GM21360 (cell line): ENCODE measurements around the gene CARD19.

Experiments
- ATAC-seq: cut with Tn5 transposase; IDR thresholded peaks from one replicate; pipeline ENCODE4 v1.9.1; 2021; ENCODE audit warnings: mild to moderate bottlenecking, moderate library complexity; ENCODE audit not compliant: unreplicated experiment

CARD19 gene

DNA sequence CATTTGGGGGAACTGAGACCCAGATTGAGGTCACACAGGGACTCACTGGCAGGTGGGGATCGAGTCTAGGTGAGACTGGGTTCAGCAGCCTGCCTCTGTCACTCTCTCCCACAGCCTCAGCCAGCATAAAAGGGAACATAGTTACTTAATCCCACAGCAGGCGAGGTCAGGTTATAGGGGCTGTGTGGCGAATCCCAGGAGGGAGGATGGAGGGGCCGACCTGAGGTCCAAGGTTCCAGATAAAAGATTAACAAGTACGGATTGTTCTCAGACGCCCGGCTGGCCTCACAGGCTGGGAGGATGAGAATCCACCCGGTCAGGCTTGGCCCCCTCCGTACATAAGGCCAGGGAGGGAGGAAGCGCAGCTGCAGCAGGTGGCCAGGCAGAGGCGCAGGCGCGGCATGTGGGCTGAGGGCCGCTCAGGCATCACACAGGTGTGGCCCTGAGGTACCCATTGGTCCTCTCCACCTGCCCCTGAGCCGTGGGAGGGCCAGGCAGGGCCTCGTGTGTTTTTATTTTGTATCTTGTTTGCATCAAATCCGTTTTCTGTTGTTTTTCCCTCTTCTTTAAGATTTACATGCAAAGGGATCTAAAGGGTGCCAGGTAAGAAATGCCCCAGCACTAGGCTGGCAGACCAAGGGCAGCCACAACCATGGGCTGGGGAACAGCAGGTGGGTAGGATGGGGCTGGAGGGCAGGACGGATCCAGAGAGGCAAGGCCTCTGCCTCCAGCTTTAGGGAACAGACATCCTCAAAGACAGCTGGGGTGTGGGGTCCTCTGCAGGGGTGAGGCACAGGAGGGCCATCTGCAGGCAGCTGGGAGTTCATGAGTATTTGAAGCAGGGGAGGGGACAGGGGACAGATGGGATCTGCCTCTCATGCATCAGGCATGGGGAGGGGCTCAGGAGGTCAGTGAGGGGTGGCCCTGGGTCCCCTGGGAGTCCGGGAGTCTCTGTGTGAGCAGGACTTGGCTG lies 33.9 kb upstream of the CARD19 start:
- ATAC-seq = no peak

DNA sequence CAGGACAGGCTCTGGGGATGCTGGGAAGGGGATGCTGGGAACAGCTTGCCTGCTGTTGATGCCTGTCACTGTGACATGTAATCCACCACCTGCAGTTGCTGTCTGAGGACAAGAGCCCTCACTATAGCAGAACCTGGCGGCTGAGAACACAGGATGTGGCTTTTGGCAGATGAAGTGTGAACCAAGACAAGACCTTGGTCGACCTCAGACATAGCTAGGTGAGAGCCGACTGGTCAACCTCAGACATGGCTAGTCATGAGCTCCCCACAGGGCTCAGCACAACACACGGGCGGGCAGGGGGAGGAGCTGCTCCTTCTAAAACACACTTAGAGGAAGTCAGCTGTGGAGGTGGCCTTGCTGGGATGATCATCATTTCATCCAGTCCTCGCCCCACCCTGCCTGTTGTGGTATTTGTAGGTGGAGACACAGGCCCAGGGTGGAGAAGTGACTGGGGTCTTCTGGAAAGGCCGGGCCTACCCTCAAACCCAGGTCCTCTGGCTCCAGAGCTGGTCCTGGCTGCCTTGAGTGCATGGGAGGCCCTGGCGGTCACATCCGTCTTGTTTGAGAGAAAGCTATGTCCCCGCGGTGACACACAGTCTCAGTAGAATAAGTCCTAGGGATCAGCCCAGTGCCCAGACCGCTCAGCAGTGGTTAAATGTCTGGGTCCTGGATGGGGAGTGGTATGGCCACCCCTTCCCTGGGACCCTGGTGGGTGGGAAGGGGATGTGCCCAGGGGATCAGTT lies 31.5 kb upstream of the CARD19 start:
- ATAC-seq = peak; percentile 83

- no peak for ATAC-seq
Measured at GRCh38 chr9:93065135-93065720, 30.8 kb upstream of the CARD19 start.

DNA sequence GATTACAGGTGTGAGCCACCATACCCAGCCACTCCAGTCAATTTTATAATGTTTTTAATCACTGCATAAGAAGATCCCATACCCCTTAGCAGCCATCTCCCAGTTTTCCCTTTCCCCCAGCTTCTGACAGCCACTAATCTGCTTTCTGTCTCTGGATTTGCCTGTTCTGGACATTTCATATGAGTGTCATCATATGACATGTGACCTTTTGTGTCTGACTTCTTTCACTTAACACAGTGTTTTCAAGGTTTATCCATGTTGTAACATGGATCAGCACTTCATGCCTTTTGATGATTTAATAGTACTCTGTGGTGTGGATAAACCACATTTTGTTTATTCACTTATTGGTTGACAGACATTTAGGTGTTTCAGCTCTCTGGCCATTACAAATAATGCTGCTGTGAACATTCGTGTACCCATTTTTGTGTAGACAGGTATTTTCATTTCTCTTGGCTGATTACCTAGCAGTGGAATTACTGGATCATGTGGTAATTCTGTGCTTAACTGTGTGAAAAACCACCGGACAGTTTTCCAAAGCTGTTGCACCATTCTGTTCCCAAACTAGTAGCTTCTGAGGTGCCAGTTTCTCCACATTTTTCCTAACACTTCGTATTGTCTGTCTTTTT lies 28.9 kb upstream of the CARD19 start:
- ATAC-seq = no peak

- ATAC-seq = no peak
Measured at GRCh38 chr9:93068956-93069355, 27.1 kb upstream of the CARD19 start.

GRCh38 chr9:93071464-93071863 lies 24.6 kb upstream of the CARD19 start:
- ATAC-seq = no peak

DNA sequence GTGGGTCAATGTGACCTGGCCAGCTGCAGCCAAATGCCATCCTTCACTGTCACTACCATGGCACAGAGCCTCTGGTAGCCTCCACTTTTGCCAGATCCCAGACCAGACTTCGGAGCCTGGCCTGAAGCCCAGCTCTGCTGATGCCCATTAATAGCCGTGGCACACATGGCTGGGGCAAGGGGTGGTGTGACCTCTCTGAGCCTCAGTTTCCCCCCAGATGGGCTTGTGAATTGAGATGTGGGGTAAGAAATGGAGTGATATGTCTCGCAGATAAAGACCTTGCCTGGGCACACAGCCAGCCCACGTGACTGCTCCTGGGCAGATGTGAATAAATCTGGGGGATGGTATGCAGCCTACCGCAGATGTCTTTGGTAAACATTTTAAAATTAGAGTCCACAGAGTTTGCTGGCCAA lies 23.6 kb upstream of the CARD19 start:
- ATAC-seq = no peak

DNA sequence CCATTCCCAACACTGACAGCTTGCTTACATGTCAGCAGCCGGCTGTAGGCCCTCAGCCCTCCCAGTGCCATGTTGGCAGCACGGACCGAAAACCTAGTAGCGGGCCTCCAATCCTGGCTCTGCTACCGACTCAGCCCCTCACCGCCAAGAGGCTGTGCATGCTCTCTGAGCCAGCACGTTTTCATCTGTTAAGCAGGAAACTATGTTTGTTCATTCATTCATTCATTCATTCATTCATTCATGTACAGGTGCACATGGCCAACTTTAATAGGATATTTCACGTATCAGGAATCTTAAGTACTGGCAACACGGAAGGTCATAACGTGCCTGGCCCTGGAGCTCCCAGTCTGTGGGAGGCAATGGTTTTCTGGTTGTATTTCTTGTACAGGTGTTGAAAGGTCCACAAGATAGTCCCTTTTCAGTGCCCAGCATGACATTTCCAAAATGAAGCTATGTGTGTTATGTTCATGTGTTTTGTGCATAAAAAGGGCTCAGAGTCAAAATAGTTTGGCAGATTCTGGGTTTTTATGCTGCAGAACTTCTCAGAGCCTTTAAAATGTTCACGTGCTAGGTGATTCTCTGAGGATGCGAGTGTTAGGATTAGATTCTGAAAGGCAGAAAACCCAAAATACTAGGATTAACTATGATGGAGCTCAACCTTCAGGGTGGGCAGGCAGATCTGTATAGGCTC lies 19.8 kb upstream of the CARD19 start:
- ATAC-seq = no peak

GRCh38 chr9:93076792-93077128 lies 19.3 kb upstream of the CARD19 start:
- ATAC-seq = no peak

DNA sequence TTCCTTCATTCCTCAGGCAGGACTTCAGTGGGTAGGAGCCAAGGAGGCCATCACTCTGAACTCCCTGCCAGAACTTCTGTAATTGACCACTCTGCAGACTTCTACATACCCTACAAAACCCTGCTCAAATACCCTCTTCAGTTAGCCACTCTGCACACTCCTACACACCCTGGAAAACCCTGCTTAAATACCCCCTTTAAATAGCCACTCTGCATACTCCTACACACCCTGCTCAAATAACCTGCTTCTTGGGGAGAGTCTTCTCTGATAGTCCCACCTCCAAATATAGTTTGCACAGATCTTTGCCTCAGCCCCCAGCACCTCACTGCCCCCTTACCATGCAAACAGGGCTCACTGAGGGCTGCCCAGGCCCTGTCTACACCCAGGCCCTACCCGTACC lies 18.6 kb upstream of the CARD19 start:
- no peak for ATAC-seq

GRCh38 chr9:93077811-93078210 lies 18.2 kb upstream of the CARD19 start:
- ATAC-seq = no peak

DNA sequence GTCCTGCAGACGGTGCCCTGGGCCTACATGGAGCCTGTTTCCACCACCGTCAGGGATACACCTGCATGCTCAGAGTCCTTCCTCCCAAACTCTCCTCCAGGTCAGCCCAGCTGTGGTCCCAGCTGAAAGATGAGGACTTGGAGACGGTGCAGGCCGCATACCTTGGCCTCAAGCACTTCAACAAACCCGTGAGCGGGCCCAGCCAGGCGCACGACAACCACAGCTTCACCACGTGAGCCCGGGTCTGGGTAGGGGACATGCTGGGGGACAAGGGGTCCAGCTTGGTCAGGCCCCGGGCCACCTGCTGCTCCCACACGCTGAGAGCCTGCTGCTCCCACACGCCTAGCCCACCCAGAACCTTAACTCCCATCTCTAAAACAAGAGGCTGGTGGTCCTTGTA lies 16.6 kb upstream of the CARD19 start:
- ATAC-seq = no peak

DNA sequence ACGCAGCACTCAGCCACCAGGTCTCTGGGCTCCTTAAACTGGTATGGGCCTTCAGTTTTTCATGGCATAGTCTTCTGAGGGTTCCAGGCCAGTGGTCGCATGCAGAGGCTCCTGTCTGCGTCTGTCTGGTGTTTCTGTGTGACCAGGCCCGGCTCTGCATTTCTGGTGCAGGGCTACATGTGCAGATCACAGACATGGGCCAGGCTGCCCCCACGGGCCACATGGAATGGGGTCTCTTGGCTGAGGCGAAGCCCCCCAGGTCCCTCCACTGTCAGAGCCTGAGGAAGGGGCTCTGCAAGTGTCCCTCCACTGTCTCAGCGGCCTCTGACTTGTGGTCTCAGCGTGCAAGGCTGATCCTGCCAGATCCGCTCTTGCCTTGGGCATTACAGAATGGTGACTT lies 15.6 kb upstream of the CARD19 start:
- ATAC-seq = no peak

DNA sequence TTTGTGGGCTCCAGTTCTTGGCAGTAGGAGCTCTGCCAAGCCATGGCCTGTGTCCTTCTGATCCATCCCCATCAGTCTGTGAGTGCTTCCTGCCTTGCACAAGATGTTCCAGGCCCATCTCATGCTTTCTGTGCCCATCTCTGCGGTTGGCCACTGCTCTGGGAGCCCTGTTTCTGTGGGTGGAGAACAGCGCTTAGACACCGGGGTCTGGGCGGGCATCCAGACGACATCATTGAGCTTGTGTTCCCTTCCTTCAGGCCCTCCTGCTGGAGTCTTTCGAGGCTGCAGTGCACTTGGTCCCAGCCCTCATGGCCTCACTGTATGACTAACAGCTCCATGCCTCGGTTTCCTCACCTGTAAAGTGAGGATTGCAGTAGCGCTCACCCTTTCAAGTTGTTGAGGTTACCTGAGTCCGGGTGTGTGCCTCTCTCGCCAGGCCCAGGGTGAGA lies 14.9 kb upstream of the CARD19 start:
- ATAC-seq = no peak

- no peak for ATAC-seq
Measured at GRCh38 chr9:93081931-93082330, 14.1 kb upstream of the CARD19 start.

DNA sequence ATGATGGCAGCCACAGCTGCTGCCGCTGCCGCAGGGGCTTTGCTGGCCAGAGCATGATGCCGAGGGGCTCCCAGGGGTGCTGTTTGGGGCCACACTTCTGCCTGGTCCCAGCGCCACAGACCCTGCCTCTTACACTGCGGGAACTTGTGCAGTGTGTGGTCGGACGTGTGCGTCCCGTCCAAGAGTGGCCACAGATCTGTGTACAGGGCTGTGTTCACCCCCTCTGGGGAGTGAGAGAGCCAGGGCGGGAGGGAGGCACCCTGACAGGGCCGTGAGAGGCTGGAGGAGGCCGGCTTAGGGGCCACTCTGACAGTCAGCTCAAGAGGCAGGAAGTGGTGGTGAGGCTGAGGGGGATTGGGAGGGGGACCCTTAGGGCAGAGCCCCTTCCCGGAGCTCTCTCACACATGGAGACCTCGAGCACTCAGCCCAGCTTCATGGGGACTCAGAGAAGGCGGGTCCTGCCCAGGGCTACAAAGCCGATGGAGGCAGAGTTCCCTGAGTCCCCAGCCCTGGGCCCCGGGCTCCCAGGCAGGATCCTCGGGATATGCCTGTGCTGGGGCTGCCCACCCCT lies 13.1 kb upstream of the CARD19 start:
- ATAC-seq = no peak

DNA sequence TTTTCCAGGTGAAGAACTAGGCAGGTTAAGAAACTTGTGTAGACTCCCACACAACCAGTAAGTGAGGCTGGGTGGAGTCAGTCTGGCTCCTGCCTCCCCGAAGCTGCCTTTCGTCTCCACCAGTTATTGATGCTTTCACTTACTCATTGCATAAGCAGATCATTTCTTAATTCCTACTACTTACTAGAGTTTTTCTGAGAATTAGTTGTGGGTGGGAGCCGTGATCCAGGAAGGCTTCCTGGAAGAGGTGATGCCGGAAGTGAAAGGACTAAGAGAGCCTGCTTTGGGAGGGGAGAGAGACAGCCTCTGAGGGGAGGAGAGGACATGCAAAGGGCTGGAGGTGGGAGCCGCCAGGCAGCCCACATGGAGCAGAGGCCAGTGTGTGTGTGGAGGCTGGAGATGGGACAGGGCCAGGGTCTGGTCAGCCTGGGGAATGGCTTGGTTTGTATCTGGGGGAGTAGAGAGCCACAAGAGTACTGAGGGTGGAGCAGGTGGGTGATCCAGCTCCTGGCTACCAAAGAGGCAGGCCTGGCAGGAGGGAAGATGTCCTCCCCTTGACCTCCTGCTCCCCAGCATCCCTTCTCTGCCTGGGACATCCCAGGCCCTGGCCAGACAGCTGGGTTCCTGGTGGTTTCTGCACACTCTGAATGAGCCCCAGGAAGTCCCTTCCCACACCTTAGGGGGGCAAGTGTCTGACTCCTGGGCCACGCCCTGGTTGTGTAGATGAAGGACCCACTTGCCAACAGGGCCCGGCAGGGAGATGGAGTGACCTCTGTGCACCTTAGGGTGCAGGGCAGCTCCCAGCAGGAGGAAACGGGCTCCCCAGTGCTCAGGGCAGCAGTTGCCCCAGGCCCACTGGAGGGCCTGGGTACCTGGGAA lies 12.2 kb upstream of the CARD19 start:
- no peak for ATAC-seq

- no peak for ATAC-seq
Measured at GRCh38 chr9:93084471-93084881, 11.5 kb upstream of the CARD19 start.

- ATAC-seq = no peak
Measured at GRCh38 chr9:93085676-93086075, 10.3 kb upstream of the CARD19 start.
